Stimulated activated naive CD8-positive, alpha-beta T cell treated with anti-CD3 and anti-CD28 coated beads, Interleukin-15, Interleukin-2, amounts not matched to agents 100 ng/mL and 50 ng/mL, for 24 hours (primary cell): ENCODE data around the gene LRRC10B.

Experiments used
- H3K27ac Mint-ChIP-seq: one replicate; pipeline ENCODE4 v1.8.0; 2021; ENCODE audit warnings: mild to moderate bottlenecking, mixed read lengths
- H3K27me3 Mint-ChIP-seq: one replicate; pipeline ENCODE4 v1.8.0; 2021; ENCODE audit warnings: mixed read lengths
- H3K36me3 Mint-ChIP-seq: one replicate; pipeline ENCODE4 v1.8.0; 2021; ENCODE audit warnings: low read depth, mixed read lengths
- H3K4me1 Mint-ChIP-seq: one replicate; pipeline ENCODE4 v1.8.0; 2021; ENCODE audit warnings: low read depth, mixed read lengths
- H3K4me3 Mint-ChIP-seq: one replicate; pipeline ENCODE4 v1.8.0; 2021; ENCODE audit warnings: mild to moderate bottlenecking, mixed read lengths
- H3K9me3 Mint-ChIP-seq: one replicate; pipeline ENCODE4 v1.8.0; 2021; ENCODE audit warnings: mixed read lengths

LRRC10B gene

DNA sequence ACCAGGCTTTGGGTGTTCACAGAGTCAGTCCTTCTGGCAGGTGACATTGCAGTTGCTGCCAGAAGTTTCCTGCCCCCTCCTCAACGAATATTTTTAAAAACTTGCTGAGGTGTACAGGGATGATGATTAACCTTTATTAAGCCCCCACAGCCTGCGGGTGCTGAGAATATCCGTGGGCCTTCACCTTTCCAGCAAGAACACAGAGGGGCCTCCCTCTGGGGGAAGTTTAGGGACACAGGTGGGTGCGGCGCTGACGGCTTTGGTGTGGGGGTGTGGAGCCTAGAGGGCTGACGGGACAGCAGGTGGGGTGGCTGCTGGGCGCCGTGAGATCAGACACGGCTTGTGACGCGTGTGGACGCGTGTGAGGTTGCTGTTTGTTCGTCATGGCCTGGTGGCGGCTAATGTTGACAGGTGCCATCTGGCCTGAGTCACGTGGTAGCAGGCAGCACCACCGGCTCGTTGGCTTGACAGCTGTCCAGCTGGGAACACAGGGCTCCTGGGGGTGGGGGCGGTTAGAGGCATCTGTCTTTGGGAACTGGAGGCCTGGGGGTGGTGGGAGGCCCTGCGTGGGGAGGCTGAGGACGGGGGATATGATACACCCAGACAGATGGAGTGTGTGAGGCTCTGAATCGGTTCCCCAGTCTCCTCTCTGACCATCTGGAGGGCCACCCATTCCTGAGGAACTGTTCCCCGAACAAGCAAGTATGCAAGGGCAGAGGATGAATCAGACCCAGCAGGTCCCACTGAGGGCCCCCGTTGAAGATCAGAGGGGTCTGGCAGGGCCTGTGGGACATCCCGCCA lies 12.5 kb upstream of the LRRC10B start:
- Mint-ChIP-seq H3K27me3 (no peaks in the 10 kb centered on the region), H3K4me3 (no peak overlapping the region), H3K4me1 (no peaks in the 10 kb centered on the region), H3K27ac (no peak overlapping the region), H3K9me3 (no peaks in the 10 kb centered on the region), H3K36me3 (no peaks in the 10 kb centered on the region)

DNA sequence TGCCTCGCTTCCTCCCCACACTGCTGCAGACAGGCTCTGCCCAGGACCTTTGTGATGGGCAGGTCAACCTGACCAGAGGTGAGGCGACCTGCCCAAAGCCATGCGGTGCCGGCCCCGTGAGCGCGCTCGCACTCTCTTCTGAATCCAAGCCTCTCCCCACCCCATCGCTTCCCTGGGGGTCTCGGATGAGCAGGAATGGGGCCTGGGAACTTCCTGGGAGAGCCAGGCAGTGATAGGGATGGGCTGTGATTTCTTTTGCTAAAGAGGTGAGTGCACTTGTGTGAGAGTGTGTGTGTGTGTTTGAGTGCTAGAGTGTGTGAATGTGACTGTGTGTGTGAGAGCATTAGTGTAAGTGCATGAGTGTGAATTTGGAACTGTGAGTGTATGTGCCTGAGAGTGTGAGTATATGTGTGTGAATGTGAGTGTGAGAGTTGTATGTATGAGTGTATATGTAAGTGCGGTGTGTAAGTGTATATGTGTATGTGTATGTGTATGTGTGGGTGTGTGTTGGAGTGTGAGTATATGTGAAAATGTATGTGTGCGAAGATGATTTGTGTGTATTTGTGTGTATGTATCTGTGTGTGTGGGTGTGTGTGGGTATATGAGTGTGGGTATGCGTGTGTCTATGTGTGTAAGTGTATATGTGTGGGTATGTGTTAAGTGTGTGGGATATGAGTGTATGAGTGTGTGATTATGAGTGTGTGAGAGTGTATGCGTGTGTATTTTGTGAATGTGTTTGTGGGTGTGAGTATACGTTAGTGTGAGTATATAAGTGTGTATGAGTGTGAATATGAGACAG lies 11.7 kb upstream of the LRRC10B start:
- Mint-ChIP-seq H3K9me3 (no peaks in the 10 kb centered on the region), H3K36me3 (no peaks in the 10 kb centered on the region), H3K27me3 (no peaks in the 10 kb centered on the region), H3K4me3 (no peak overlapping the region), H3K27ac (no peak overlapping the region), H3K4me1 (no peaks in the 10 kb centered on the region)

DNA sequence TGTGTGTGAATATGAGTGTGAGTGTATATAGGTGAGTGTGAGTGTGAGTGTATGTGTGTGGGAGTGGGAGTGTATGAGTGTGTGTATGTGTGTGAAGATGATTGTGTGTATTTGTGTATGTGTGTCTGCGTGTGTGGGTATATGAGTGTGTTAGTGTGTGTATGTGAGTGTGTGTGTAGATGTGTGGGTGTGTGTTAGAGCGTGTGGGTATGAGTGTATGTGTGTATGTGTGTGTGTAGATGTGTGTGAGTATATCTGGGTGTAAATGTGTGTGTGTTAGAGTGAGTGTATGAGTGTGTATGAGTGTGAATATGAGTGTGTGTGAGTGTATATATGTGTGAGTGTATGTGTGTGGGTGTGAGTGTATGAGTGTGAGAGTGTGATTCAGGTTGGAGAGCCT lies 11.1 kb upstream of the LRRC10B start:
- H3K9me3 Mint-ChIP-seq = no peaks in the 10 kb centered on the region
- H3K4me3 Mint-ChIP-seq = no peak overlapping the region
- no peaks in the 10 kb centered on the region for H3K36me3 Mint-ChIP-seq
- no peak overlapping the region for H3K27ac Mint-ChIP-seq
- H3K4me1 Mint-ChIP-seq = no peaks in the 10 kb centered on the region
- no peaks in the 10 kb centered on the region for H3K27me3 Mint-ChIP-seq

DNA sequence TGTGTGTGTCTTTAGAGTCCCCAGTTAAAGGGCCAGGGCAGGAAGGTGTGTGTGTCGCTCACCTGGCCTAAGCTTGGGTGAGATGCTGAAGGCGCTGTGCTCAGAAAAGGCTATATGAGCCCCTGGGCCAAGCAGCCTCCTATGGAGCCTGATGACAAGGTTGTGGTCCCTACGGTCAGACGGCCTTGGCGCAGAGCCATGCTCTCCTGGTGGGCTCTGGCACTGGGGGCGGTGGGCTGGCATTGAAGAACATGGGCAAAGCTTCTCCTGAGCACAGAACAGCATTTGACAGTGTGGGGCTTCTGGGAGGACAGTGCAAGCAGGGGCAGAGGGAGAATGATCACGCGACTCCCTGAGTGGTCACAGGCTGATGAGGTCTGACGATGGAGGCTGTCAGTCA lies 10.7 kb upstream of the LRRC10B start:
- H3K4me1 Mint-ChIP-seq = no peaks in the 10 kb centered on the region
- H3K4me3 Mint-ChIP-seq = no peak overlapping the region
- no peaks in the 10 kb centered on the region for H3K27me3 Mint-ChIP-seq
- no peaks in the 10 kb centered on the region for H3K9me3 Mint-ChIP-seq
- H3K27ac Mint-ChIP-seq = no peak overlapping the region
- no peaks in the 10 kb centered on the region for H3K36me3 Mint-ChIP-seq

DNA sequence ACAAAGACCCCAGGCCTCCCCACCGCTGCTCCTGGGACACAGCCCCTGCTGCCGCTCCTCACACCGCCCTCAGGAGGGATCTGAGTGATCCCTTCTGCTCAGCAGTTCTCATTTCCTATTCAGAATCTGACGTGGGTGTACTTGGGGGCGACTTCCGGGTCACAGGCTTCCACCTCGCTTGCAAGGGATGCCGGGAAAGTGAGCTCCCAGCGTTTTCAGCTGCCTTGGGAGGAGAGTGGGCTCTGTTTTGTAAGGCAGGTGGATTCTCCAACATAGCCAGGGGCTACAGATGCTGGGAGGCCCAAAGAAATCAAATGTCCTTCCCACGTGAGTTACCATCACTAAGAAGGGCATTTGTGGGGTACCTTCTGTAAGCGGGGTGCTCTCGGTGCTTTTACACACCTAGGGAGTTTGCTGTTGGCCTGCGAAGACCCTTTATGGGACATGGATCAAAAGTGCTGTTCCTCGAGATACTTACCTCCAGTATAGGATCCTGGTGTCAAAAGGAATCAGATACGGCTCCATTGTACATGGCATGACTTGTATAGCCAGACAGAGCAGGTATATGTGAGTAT lies 9.7 kb upstream of the LRRC10B start:
- Mint-ChIP-seq H3K27me3 (no peaks in the 10 kb centered on the region), H3K9me3 (no peaks in the 10 kb centered on the region), H3K4me3 (no peak overlapping the region), H3K27ac (no peak overlapping the region), H3K36me3 (no peaks in the 10 kb centered on the region), H3K4me1 (no peaks in the 10 kb centered on the region)

DNA sequence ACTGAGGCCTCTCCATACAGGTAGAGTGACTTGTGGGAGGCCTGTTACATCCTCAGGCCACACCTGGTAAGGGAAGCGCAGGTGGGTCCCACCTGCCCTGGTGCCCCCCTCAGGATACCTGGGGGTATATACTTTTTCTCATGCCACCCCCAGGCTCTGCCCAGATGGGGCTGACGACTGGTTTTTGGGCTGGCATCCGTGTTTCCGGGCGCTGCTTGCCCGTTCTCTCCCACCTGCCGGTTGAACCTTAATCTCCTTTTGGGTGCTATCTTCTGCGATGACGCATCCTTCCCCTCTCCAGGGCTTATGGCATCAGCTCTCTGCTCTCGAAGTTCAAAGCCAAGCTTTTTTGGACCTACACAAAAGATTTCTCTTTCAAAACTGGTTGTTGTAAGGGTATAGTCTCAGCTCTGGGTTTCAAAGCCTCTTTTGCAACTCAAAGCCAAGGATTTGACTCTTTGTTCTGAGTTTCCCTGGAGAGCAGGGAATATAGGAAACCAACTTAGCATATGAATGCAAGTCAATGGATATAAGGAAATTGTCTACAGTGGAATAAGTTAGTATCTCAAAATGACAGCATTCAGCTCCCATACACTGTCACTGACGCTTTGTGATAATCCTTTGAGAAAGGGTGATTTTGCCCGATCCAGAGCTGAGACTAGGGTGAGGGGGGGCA lies 8.6 kb upstream of the LRRC10B start:
- no peak overlapping the region for H3K27ac Mint-ChIP-seq
- H3K4me1 Mint-ChIP-seq = no peaks in the 10 kb centered on the region
- H3K27me3 Mint-ChIP-seq = peaks cover 3% of the 10 kb centered on the region
- no peak overlapping the region for H3K4me3 Mint-ChIP-seq
- no peaks in the 10 kb centered on the region for H3K9me3 Mint-ChIP-seq
- H3K36me3 Mint-ChIP-seq = no peaks in the 10 kb centered on the region

DNA sequence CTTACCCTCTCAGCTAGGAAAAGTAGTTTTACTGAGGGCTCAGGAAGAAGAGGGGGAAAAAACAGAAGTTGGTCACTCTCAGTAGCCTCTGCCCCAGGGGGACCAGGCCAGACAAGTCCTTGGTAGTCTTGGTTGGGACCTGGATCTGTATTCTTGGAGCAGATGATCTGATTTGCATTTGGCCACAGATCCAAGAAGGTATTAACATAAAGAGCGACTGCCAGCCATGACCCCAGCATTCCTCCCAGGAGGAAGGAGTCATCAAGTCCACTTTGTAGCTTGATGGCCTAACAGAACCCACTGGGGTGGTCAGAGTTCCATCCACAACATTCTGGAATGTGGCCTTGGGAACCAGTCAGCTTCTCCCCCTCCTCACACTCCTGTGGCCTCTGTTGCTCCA lies 6.0 kb upstream of the LRRC10B start:
- peaks cover 23% of the 10 kb centered on the region for H3K27me3 Mint-ChIP-seq

DNA sequence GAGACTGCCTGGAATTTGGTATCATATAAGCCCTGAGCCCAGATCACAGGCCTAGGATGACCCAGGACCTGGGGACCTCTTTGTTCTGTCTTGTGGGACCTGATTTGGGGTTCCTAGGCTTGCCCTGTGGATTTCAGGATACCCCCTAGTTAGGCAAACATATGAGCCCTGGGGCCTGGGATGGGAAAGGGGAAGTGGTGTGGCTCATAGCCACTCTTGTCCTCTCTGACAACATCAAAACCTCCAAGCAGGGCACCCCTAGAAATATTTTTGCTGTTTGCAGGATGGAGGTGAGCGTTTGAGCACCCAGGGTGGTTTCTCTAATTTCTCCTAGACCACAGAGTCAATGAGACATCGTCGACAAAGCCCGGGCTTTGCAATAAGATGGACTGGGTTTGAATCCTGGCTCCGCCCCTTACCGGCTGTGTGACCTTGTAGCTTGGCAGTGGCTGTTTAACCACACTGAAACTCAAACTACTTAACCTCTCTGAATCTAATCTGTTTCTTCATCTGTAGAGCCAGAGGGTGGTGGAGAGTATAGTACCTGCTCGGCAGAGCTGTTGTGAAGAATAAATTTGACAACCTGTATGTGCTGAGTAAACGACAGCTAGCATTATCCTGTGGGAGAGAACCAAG lies 5.3 kb upstream of the LRRC10B start:
- peaks cover 30% of the 10 kb centered on the region for H3K27me3 Mint-ChIP-seq
- H3K4me1 Mint-ChIP-seq = peaks cover 6% of the 10 kb centered on the region
- no peaks in the 10 kb centered on the region for H3K36me3 Mint-ChIP-seq
- H3K27ac Mint-ChIP-seq = no peak overlapping the region
- no peaks in the 10 kb centered on the region for H3K9me3 Mint-ChIP-seq
- no peak overlapping the region for H3K4me3 Mint-ChIP-seq

More for the DNA sequence above, 6.0 kb upstream of the LRRC10B start:
- H3K27ac Mint-ChIP-seq = no peak overlapping the region
- no peaks in the 10 kb centered on the region for H3K36me3 Mint-ChIP-seq
- no peaks in the 10 kb centered on the region for H3K9me3 Mint-ChIP-seq
- no peak overlapping the region for H3K4me3 Mint-ChIP-seq
- no peaks in the 10 kb centered on the region for H3K4me1 Mint-ChIP-seq

DNA sequence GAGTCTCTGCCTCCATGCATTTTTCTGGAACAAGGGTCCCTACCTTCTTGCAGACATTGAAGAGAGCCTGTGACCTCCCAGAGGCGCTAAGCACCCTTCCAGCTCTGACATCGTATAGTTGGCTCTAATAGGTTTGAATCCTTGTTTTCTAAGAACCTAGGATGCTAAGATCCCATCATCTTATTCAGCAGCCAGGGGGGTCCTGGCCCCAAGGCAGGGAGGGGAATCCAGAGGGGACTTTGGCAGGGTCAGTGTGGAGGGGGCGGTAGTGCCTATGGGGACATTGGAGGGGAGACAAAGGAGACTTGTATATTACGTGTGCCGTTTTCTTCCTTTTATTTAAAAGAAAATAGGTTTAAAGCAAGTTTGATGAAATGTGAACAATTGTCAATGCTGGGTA lies 3.4 kb upstream of the LRRC10B start:
- Mint-ChIP-seq H3K4me3 (no peak overlapping the region), H3K4me1 (peaks cover 7% of the 10 kb centered on the region), H3K36me3 (no peaks in the 10 kb centered on the region), H3K9me3 (no peaks in the 10 kb centered on the region), H3K27ac (no peak overlapping the region), H3K27me3 (peaks cover 31% of the 10 kb centered on the region)

DNA sequence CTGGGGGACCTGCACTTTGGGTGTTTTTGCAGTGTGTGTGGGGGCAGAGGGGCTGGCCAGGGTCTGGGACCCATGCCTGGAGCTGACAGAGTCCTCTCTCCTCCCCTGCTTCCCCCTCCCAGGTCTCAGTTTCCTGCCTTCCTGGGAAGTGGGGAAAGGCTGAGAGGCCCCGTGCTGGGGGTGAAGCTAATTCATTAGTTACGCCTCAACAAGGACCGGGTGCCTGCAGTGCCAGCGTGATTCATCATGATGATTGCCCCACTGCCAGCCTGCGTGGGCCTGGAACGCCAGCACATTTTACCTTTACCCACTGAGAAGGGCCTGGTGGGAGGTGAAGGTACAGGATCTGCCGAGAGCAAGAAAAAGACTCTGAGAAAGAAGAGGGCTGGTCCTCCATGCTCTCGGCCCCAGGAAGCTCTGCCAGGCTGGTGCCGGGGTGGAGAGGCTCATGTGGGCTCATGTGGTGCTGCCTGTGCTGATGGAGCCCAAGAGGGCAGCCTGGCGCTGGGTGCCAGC lies 2.9 kb upstream of the LRRC10B start:
- H3K4me3 Mint-ChIP-seq = no peak overlapping the region
- no peaks in the 10 kb centered on the region for H3K9me3 Mint-ChIP-seq
- peaks cover 7% of the 10 kb centered on the region for H3K4me1 Mint-ChIP-seq
- no peaks in the 10 kb centered on the region for H3K36me3 Mint-ChIP-seq
- no peak overlapping the region for H3K27ac Mint-ChIP-seq
- H3K27me3 Mint-ChIP-seq = peaks cover 35% of the 10 kb centered on the region

DNA sequence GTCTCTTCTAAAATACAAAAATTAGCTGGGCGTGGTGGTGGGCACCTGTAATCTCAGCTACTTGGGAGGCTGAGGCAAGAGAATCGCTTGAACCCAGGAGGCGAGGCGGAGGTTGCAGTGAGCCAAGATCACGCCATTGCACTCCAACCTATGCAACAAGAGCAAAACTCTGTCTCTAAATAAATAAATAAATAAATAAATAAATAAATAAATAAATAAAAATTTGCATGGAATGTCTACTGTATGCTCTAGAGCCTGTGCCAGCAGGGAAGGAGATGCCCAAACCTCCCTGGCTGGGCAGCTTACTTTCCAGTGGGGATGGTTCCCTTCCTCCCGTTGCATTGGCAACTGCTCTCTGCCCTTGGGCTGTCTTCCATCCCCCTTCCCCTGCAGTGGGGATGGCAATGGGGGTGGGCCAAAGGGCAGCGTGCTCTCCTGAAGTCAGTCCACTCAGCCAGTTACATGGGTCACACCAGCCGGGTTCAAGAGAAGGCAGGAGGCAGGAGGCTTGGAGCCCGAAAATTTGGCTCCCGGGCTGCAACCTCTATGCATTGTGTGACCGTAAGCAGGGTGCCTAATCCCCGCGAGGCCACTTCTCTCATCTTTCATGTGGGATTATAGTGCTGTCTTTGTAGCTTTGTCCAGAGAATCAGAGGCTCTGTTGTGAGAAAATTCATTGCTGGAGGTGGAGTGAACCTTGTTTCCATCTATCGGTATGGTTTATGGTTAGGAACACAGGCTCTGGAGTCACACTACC lies 1.4 kb upstream of the LRRC10B start:
- H3K4me3 Mint-ChIP-seq = no peak overlapping the region
- H3K27me3 Mint-ChIP-seq = peaks cover 44% of the 10 kb centered on the region
- H3K27ac Mint-ChIP-seq = no peak overlapping the region
- H3K4me1 Mint-ChIP-seq = peaks cover 7% of the 10 kb centered on the region
- H3K9me3 Mint-ChIP-seq = no peaks in the 10 kb centered on the region
- H3K36me3 Mint-ChIP-seq = no peaks in the 10 kb centered on the region

DNA sequence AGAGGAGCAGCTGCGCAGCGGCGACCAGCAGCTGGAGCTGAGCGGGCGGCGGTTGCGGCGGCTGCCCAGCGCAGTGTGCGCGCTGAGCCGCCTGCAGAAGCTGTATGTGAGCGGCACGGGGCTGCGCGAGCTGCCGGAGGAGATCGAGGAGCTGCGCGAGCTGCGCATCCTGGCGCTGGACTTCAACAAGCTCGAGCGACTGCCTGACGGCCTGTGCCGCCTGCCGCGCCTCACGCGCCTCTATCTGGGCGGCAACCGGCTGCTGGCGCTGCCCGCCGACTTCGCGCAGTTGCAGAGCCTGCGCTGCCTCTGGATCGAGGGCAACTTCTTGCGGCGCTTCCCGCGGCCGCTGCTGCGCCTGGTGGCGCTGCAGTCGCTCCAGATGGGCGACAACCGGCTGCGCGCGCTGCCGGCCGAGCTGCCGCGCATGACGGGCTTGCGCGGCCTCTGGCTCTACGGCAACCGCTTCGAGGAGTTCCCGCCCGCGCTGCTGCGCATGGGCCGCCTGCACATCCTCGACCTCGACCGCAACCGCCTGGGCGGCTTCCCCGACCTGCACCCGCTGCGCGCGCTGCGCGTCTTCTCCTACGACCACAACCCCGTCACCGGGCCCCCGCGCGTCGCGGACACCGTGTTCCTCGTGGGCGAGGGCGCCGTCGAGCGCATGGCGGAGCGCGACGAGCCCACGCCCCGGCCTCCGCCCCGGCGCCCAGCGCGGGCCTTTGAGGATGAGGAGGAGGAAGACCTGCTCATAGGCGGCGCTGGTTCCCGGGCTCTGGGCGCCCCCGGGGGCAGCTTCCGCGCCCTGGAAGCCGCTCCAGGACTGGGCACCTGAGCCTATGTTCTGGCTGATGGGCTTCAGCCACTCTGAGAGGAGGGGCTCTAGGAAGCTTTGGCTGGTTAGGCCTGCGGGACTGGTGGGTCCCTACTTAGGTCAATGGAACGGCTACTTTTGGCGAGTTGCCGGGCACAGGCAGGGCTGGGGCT lies 787 bp downstream of the LRRC10B start:
- Mint-ChIP-seq H3K27me3 (peaks cover 51% of the 10 kb centered on the region), H3K9me3 (no peaks in the 10 kb centered on the region), H3K4me3 (no peak overlapping the region), H3K36me3 (no peaks in the 10 kb centered on the region), H3K27ac (no peak overlapping the region), H3K4me1 (peaks cover 7% of the 10 kb centered on the region)
